Measurements from ENCODE around the gene WSCD2. TPM values are rescaled to one million over a fixed set of nuclear protein-coding genes. Genes with fewer than 3 reads are reported as not detected.
A peak's percentile ranks its signal among the peaks of the same experiment; 100 is the strongest.

The WSCD2 gene
- polyA plus RNA-seq, 1 of the 3 experiments (the other 2 are of a cell fraction), result 0.03 TPM

DNA sequence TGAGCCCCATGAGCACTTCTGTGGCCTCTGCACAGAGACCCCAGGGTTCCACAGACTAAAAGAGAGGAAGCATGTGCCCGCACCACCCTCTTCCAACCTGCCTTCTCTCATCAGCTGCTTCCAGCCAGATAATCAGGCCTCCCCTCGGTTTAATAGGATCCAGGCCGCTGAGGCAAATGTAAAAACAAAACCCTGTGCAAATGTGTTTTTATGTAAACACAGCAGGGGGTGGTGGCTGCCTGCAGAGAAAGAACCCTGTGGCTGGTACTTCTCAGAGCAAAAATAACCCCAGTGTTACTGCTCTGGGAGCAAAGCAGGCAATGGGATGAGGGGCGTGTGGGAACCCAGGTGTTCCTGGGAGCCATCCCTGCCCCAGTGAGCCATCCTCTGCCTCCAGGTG lies 46.2 kb downstream of the WSCD2 start:
- CTCF ChIA-PET, result interaction anchor here (0.6 to 3.5 kb wide), 14 partner anchors 14 to 374 kb away, joined by 3 to 13 read pairs (median 3); partner anchors contain the start of gene WSCD2
- peak overlapping the region in 1 of 2 experiments; percentile 69; a peak in 2 of 4 replicates for H3K27ac ChIP-seq (ENCODE audit: low read depth in 2 of 2, low read length in 1 of 2)

DNA sequence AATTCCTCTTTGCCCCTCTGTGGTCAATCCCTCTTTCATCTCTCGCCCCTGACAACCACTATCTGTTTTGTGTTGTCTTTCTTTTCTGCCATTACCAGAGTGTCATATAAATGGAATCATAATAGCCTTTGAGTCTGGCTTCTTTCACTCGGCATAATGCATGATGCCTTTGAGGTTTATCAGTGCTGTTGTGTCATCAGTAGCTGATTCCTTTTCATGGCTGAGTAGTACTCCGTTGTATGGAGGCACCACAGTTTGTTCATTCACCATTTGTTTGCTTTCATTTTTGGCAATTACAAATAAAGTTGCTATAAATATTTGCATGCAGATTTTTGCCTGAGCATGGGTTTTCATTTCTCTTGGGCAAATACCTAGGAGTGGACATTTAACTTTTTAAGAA lies 47.2 kb downstream of the WSCD2 start:
- no peak overlapping the region for H3K27ac ChIP-seq (ENCODE audit: low read depth in 2 of 2, low read length in 1 of 2)
- POLR2A ChIA-PET, result no interaction called here
- no peaks in the 10 kb centered on the region for H3K27me3 ChIP-seq (ENCODE audit: insufficient read depth)
- H3F3A ChIP-seq (replicated peaks; ENCODE audit: insufficient read depth), result no peaks in the 10 kb centered on the region
- H3K36me3 ChIP-seq (replicated peaks in 1 of 2; ENCODE audit: control insufficient read depth in 1 of 2, insufficient read depth in 2 of 2, low read length in 1 of 2), result no peaks in the 10 kb centered on the region
- H3K9me3 ChIP-seq, result no peaks in the 10 kb centered on the region
- H3K4me1 ChIP-seq (ENCODE audit: control insufficient read depth in 1 of 2, insufficient read depth in 2 of 2, low read depth in 1 of 2, low read length in 1 of 2), result peaks cover 0 to 11% of the 10 kb centered on the region in 2 experiments; a peak in 1 of 4 replicates
- no peak overlapping the region for H3K9ac ChIP-seq
- WGBS (ENCODE audit: low lambda C conversion rate), result 28% methylated on average over 3 of the region's 3 CpGs
- H3K79me2 ChIP-seq (ENCODE audit: insufficient read depth), result no peaks in the 10 kb centered on the region
- no peak overlapping the region for H3K4me2 ChIP-seq
- H2AFZ ChIP-seq (ENCODE audit: low read depth), result no peak overlapping the region
- DNase-seq, result no peak
- no peaks in the 10 kb centered on the region for H3K9me2 ChIP-seq
- TF ChIP-seq, protein P1, sequence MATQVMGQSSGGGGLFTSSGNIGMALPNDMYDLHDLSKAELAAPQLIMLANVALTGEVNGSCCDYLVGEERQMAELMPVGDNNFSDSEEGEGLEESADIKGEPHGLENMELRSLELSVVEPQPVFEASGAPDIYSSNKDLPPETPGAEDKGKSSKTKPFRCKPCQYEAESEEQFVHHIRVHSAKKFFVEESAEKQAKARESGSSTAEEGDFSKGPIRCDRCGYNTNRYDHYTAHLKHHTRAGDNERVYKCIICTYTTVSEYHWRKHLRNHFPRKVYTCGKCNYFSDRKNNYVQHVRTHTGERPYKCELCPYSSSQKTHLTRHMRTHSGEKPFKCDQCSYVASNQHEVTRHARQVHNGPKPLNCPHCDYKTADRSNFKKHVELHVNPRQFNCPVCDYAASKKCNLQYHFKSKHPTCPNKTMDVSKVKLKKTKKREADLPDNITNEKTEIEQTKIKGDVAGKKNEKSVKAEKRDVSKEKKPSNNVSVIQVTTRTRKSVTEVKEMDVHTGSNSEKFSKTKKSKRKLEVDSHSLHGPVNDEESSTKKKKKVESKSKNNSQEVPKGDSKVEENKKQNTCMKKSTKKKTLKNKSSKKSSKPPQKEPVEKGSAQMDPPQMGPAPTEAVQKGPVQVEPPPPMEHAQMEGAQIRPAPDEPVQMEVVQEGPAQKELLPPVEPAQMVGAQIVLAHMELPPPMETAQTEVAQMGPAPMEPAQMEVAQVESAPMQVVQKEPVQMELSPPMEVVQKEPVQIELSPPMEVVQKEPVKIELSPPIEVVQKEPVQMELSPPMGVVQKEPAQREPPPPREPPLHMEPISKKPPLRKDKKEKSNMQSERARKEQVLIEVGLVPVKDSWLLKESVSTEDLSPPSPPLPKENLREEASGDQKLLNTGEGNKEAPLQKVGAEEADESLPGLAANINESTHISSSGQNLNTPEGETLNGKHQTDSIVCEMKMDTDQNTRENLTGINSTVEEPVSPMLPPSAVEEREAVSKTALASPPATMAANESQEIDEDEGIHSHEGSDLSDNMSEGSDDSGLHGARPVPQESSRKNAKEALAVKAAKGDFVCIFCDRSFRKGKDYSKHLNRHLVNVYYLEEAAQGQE (IDR thresholded peaks at IDR 0.05; ENCODE audit: low read depth, low read length), result no peak
- TF ChIP-seq TCF12 (IDR thresholded peaks at IDR 0.05) (no peak), ELF1 (IDR thresholded peaks at IDR 0.05) (no peak), SMC3 (IDR thresholded peaks at IDR 0.05; ENCODE audit: low read depth, low read length) (no peak), POLR2AphosphoS5 (IDR thresholded peaks at IDR 0.05; ENCODE audit: low read depth, low read length) (no peak)
- TF ChIP-seq, protein P2, sequence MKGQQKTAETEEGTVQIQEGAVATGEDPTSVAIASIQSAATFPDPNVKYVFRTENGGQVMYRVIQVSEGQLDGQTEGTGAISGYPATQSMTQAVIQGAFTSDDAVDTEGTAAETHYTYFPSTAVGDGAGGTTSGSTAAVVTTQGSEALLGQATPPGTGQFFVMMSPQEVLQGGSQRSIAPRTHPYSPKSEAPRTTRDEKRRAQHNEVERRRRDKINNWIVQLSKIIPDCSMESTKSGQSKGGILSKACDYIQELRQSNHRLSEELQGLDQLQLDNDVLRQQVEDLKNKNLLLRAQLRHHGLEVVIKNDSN (IDR thresholded peaks at IDR 0.05; ENCODE audit: borderline replicate concordance, low read depth), result no peak
- TF ChIP-seq, protein P3, sequence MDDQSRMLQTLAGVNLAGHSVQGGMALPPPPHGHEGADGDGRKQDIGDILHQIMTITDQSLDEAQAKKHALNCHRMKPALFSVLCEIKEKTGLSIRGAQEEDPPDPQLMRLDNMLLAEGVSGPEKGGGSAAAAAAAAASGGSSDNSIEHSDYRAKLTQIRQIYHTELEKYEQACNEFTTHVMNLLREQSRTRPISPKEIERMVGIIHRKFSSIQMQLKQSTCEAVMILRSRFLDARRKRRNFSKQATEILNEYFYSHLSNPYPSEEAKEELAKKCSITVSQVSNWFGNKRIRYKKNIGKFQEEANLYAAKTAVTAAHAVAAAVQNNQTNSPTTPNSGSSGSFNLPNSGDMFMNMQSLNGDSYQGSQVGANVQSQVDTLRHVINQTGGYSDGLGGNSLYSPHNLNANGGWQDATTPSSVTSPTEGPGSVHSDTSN (IDR thresholded peaks at IDR 0.05), result no peak
- CTCF ChIA-PET, result no interaction called here
- no peaks in the 10 kb centered on the region for H4K20me1 ChIP-seq (ENCODE audit: insufficient read depth)
- H3K4me3 ChIP-seq (ENCODE audit: low read depth in 2 of 2, low read length in 1 of 2), result no peak overlapping the region

More for the DNA sequence above, 46.2 kb downstream of the WSCD2 start:
- POLR2A ChIA-PET, result no interaction called here
- H3K9me3 ChIP-seq, result no peaks in the 10 kb centered on the region
- peaks cover 0 to 11% of the 10 kb centered on the region in 2 experiments; a peak in 1 of 4 replicates for H3K4me1 ChIP-seq (ENCODE audit: control insufficient read depth in 1 of 2, insufficient read depth in 2 of 2, low read depth in 1 of 2, low read length in 1 of 2)
- no peaks in the 10 kb centered on the region for H3K79me2 ChIP-seq (ENCODE audit: insufficient read depth)
- H3F3A ChIP-seq (replicated peaks; ENCODE audit: insufficient read depth), result no peaks in the 10 kb centered on the region
- no peak overlapping the region for H3K4me3 ChIP-seq (ENCODE audit: low read depth in 2 of 2, low read length in 1 of 2)
- H3K27me3 ChIP-seq (ENCODE audit: insufficient read depth), result no peaks in the 10 kb centered on the region
- TF ChIP-seq FOSL2 (IDR thresholded peaks at IDR 0.05; ENCODE audit: borderline replicate concordance, low read depth) (no peak), MXI1 (IDR thresholded peaks at IDR 0.05; ENCODE audit: low read depth, low read length) (peak; percentile 62; the same call in 1 of the 2 replicates), POLR2AphosphoS5 (IDR thresholded peaks at IDR 0.05; ENCODE audit: low read depth, low read length) (no peak), FOXJ3 (CRISPR knock-in tag; IDR thresholded peaks at IDR 0.05) (no peak), SMC3 (IDR thresholded peaks at IDR 0.05; ENCODE audit: low read depth, low read length) (peak; percentile 48; the same call in 1 of the 2 replicates), RAD21 (IDR thresholded peaks at IDR 0.05; ENCODE audit: low read length) (peak; percentile 73), NRF1 (IDR thresholded peaks at IDR 0.05; ENCODE audit: low read depth, low read length) (no peak)
- TF ChIP-seq, protein P4, sequence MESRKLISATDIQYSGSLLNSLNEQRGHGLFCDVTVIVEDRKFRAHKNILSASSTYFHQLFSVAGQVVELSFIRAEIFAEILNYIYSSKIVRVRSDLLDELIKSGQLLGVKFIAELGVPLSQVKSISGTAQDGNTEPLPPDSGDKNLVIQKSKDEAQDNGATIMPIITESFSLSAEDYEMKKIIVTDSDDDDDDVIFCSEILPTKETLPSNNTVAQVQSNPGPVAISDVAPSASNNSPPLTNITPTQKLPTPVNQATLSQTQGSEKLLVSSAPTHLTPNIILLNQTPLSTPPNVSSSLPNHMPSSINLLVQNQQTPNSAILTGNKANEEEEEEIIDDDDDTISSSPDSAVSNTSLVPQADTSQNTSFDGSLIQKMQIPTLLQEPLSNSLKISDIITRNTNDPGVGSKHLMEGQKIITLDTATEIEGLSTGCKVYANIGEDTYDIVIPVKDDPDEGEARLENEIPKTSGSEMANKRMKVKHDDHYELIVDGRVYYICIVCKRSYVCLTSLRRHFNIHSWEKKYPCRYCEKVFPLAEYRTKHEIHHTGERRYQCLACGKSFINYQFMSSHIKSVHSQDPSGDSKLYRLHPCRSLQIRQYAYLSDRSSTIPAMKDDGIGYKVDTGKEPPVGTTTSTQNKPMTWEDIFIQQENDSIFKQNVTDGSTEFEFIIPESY (IDR thresholded peaks at IDR 0.05; ENCODE audit: borderline replicate concordance, low read depth), result no peak
- peak; percentile 63 for DNase-seq
- no peaks in the 10 kb centered on the region for H3K9me2 ChIP-seq
- H3K36me3 ChIP-seq (replicated peaks in 1 of 2; ENCODE audit: control insufficient read depth in 1 of 2, insufficient read depth in 2 of 2, low read length in 1 of 2), result no peaks in the 10 kb centered on the region
- no peak overlapping the region for H2AFZ ChIP-seq (ENCODE audit: low read depth)
- H3K4me2 ChIP-seq, result no peak overlapping the region
- H3K9ac ChIP-seq, result no peak overlapping the region
- no peaks in the 10 kb centered on the region for H4K20me1 ChIP-seq (ENCODE audit: insufficient read depth)
- 12% methylated on average over 4 of the region's 4 CpGs for WGBS (ENCODE audit: low lambda C conversion rate)

Data from SK-N-SH (cell line).